Measurements from ENCODE around the gene HECTD2.

HECTD2 gene

GRCh38 chr10:91487911-91488582 lies 77.9 kb downstream of the HECTD2 start:
- H3K4me3 ChIP-seq (ENCODE audit: control insufficient read depth, low read depth, low read length) = no peak overlapping the region
- no peak for TF ChIP-seq CTCF (IDR thresholded peaks at IDR 0.05; ENCODE audit: control insufficient read depth, insufficient read depth, low read depth, low read length, missing control alignments)
- DNase-seq (ENCODE audit: low read depth) = no peak

GRCh38 chr10:91493313-91493712 lies 83.2 kb downstream of the HECTD2 start:
- DNase-seq (ENCODE audit: low read depth) = peak; percentile 24
- H3K4me3 ChIP-seq (ENCODE audit: control insufficient read depth, low read depth, low read length) = no peak overlapping the region
- peak; percentile 26 for TF ChIP-seq CTCF (IDR thresholded peaks at IDR 0.05; ENCODE audit: control insufficient read depth, insufficient read depth, low read depth, low read length, missing control alignments)

GRCh38 chr10:91495402-91495801 lies 85.3 kb downstream of the HECTD2 start:
- no peak overlapping the region for H3K4me3 ChIP-seq (ENCODE audit: control insufficient read depth, low read depth, low read length)
- no peak for TF ChIP-seq CTCF (IDR thresholded peaks at IDR 0.05; ENCODE audit: control insufficient read depth, insufficient read depth, low read depth, low read length, missing control alignments)
- DNase-seq (ENCODE audit: low read depth) = no peak

- no peak for TF ChIP-seq CTCF (IDR thresholded peaks at IDR 0.05; ENCODE audit: control insufficient read depth, insufficient read depth, low read depth, low read length, missing control alignments)
Observed at GRCh38 chr10:91496016-91496415, 85.9 kb downstream of the HECTD2 start.

GRCh38 chr10:91511549-91512330 lies 101.6 kb downstream of the HECTD2 start:
- no peak overlapping the region for H3K4me3 ChIP-seq (ENCODE audit: control insufficient read depth, low read depth, low read length)
- TF ChIP-seq CTCF (IDR thresholded peaks at IDR 0.05; ENCODE audit: control insufficient read depth, insufficient read depth, low read depth, low read length, missing control alignments) = no peak
- peak; percentile 61 for DNase-seq (ENCODE audit: low read depth)

More at GRCh38 chr10:91496016-91496415, 85.9 kb downstream of the HECTD2 start:
- no peak for DNase-seq (ENCODE audit: low read depth)
- H3K4me3 ChIP-seq (ENCODE audit: control insufficient read depth, low read depth, low read length) = no peak overlapping the region

- no peak for TF ChIP-seq CTCF (IDR thresholded peaks at IDR 0.05; ENCODE audit: control insufficient read depth, insufficient read depth, low read depth, low read length, missing control alignments)
- DNase-seq (ENCODE audit: low read depth) = no peak
- H3K4me3 ChIP-seq (ENCODE audit: control insufficient read depth, low read depth, low read length) = no peak overlapping the region
Observed at GRCh38 chr10:91512458-91512857, 102.3 kb downstream of the HECTD2 start.

All from AG09309 (cell line).